ENCODE data around the gene MTA1.

The MTA1 gene

GRCh38 chr14:105467249-105467941, 47.8 kb downstream of the MTA1 start:
- DNase-seq: no peak

GRCh38 chr14:105467942-105468471, 48.4 kb downstream of the MTA1 start:
- no peak for DNase-seq

DNA sequence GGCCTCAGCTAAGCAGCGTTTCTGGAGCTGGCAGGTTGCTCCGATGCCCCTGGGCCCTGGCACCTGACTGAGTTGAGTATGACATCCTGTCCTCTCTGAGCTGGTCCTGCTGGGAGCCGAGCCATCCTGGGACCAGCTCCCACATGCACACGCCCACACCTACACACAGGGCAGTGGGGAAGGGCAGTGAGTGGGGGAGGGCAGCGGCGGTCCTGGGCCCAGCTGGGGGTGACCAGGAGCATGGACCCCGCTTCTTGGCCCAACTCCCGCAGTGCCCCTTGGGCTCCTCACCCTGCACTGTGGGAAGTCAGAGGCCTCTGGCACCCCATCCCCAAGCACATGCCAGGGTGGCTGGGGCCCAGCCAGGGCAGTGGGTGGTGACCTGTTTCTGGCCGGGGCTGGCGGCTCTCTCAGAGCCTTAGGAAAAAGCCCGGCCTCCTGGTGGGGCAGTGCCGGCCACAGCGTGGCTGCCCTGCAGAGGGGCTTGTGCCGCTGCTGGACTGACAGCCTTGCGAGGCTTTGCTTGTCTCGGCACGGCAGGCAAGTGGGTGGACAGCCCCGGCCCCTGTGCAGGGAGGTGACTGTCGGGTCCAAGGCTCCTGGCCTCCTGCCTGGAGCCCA, 49.1 kb downstream of the MTA1 start:
- DNase-seq: no peak

DNA sequence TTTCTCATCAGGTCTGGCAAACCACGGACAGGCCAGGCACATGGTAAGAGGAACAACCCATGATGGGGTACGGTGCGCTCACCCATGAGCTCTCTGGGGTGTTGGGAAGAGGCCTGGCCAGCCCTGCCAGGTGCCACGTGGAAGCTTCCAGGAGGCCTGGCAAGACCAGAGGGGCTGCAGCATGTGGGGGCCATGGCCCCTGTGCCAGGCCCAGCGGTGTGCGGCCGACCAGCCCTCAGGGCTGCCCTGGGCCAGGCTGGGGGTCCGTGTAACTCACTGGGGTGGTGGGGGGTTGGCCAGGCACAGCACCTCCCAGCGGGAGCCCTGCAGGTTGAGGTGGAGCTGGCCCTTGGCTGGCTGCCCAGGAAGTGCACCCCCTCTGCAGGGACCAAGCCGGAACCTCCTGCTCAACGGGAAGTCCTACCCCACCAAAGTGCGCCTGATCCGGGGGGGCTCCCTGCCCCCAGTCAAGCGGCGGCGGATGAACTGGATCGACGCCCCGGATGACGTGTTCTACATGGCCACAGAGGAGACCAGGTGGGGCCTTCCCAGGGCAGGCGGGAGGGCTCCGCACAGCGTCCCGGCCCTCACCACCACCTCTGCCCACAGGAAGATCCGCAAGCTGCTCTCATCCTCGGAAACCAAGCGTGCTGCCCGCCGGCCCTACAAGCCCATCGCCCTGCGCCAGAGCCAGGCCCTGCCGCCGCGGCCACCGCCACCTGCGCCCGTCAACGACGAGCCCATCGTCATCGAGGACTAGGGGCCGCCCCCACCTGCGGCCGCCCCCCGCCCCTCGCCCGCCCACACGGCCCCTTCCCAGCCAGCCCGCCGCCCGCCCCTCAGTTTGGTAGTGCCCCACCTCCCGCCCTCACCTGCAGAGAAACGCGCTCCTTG, 50.1 kb downstream of the MTA1 start:
- no peak for DNase-seq

DNA sequence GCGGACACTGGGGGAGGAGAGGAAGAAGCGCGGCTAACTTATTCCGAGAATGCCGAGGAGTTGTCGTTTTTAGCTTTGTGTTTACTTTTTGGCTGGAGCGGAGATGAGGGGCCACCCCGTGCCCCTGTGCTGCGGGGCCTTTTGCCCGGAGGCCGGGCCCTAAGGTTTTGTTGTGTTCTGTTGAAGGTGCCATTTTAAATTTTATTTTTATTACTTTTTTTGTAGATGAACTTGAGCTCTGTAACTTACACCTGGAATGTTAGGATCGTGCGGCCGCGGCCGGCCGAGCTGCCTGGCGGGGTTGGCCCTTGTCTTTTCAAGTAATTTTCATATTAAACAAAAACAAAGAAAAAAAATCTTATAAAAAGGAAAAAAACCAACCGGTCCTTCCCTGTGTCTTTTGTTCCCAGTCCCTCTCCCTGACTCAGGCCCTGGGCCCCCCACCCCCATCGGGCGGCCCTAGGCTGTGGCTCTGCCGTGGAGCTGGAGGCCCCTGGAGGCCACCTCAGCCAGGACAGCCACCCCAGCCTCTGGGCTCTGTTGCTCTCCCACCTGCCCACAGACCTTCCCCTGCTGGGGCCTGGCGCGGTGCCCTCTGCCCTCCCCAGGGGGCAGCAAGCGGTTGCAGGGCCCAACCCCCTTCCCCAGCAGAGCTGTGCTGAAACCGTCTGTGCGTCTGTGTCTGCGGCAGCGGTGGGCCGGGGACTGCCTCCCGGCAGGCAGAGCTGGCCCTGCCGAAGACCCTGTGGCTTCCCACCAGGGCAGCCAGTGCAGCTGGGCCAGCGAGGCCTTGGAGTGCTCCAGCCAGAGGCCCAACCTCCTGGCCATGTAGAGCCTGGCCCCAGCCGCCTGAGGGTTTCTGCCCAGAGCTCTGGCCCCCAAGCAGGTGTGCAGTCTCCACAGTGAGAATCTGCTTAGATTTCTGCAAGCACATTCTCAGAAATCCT, 51.0 kb downstream of the MTA1 start:
- DNase-seq: no peak

DNA sequence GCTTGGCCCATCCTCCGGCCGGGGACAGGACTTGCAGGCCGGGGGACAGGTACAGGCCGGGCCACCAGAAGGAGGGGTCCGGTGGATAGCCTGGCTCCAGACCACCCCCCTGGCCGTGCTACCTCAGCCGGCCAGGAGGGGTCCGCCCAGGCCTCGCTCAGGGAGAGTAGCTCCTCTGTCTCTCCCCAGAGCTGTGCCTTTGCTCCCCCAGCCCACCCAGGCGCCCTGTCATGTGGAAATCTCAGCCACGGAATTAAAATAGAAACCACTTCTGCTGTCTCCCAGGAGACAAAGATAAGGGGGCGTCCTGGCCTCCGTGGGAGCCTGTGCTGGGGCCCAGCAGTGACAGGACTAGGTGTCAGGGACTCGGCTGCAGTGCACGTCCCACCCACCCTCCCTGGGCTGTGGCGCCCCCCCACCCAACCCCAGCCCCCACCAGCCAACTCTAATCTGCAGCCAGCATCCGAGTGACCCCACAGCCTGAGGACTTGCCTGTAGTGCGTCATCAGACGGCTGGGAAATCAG, 51.7 kb downstream of the MTA1 start:
- no peak for DNase-seq

DNA sequence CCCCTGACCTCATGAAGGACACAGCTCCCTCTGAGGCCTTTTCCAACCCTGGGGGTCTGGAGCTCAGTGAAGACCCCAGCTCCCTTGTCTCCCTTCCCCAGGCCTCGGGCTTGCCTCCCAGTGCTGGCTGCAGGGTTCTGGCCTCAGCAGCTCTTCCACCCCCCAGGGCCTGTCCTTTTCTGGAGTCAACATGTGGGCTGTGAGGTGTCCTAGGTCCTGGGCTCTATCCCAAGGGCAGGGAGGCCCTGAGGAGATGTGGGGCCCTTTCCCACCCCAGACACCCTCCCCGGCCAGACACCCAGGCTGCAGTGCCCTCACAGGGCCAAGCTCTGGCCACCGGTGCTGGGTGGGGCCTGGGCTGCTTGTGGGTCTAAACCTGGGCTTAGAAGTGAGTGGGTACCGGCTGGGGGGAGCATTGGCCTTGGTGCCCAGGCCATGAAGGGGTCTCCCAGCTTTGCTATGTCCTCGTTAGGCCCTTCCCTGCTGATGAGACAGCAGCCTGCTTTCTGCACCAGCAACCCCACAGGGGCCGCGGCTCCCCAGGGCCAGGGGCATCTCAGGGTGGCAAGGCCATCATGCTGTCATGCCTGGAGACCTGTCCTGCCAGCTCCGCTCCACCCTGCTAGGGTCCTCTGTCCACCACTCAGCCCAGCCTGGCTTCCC, 52.3 kb downstream of the MTA1 start:
- DNase-seq: no peak

GRCh38 chr14:105472486-105472991, 52.9 kb downstream of the MTA1 start:
- DNase-seq: no peak

GRCh38 chr14:105473033-105473676, 53.5 kb downstream of the MTA1 start:
- DNase-seq: no peak

GRCh38 chr14:105473677-105474482, 54.3 kb downstream of the MTA1 start:
- DNase-seq: peak; percentile 75

DNA sequence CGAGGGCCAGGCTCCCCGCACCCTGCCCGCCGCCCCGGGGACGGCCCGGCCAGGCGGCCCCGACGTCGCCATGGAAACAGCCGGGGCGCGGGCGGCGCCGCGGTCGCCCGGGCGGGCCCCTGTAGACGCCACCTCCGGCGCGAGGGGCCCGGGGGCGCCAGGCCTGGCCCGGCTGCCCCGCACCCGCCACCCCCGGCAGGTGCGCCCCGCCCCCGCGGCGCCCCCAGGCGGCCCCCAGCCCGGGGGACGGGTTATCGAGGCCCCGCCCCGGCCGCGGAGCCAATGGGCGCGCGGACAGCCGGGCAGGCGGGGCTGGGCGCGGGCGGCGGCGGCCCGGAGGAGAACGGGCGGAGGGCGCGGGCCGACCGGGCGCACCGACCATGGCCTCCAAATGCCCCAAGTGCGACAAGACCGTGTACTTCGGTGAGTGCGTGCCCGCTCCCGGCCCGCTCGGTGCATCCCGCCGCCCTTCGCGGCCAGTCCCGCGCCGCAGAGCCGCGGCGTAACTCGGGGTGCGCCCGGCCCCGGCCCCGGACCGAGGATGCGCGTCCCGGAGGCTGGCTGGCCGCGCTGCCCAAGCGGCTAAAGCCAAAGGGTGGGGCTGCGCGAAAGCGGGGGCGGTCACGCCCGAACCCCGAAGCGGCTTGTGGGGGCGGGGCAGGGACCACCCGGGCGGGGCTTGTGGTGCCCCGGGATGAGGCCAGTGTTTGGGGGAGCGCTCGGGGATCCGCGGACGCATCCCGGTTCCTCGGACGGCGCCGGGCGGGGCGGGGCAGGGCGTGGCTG, 55.0 kb downstream of the MTA1 start, which contains the start of gene CRIP2:
Gene CRIP2 (plus strand): TSS at position 339 of the 786 bp plus-strand sequence. CDS start 42 bp downstream, at position 381.
- DNase-seq: peak; percentile 46

DNA sequence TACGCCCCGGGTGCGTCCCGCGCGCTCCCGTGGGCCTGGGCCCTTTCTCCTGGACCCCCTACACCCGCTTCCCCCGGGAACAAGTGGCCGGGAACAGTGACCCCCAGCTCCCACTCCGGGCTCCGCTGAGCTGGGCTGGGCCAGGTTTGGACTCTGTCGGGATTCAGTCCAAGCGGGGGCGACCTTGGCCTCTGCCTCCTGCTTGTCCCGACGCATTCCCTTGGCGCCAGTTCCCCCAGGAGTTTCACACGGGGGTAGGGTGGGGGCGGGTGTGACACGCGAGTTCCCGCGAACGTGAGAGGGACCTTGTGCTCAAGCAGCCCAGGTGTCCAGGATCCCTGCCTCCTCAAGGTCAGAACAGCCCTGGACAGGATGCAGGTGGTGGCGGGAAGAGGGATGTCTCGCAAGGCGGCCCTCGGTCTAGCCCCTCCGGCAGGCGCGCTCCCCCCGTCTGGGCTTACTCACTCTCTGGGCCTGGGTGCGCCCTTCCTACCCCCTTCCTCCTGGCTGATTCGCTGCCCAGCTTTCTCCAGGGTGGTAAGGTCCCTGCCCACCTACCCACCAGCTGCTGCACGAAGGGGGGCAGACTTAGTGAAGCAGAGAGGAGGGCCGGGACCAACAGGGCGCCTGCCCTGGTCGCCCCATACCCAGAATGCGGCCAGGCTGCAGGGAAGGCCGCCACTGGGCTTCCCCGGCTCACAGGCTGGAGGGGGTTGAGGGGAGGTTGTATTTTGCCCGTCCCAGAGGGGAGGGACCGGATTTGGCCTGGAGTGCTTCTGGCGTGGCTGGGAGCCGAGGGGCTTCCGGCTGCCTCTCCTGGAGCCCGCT, 55.9 kb downstream of the MTA1 start:
- DNase-seq: no peak

- DNase-seq: no peak
Observed at GRCh38 chr14:105476097-105476830, 56.6 kb downstream of the MTA1 start.

GRCh38 chr14:105476831-105477659, 57.4 kb downstream of the MTA1 start:
- DNase-seq: no peak

DNA sequence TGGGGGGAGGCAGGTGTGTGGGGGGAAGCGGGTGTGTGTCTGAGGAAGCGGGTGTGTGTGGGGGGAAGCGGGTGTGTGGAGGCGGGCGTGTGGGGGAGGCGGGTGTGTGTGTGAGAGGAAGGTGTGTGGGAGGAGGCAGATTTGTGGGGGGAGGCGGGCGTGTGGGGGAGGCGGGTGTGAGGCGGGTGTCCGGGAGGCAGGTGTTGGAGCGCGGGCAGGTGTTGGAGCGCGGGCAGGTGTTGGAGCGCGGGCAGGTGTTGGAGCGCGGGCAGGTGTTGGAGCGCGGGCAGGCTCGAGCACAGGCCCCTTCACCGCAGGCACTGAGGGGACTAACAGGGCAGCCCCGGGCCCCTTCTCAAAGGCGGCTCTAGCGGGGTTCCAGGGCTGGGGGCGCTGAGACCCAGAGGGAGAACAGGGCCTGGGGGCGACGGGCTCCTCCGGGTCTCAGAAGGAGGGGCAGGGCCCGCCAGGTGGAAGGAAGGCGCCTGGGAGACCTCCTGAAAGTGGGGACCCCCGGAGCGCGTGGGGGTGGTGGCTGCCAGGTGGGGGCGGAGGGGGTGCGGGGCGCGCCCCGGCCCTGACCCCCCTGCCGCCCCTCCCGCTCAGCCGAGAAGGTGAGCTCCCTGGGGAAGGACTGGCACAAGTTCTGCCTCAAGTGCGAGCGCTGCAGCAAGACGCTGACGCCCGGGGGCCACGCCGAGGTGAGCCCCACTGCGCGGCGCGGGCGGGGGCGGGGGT, 58.2 kb downstream of the MTA1 start:
- DNase-seq: peak; percentile 46
